Common myeloid progenitor, CD34-positive (primary cell): ENCODE measurements around the gene COL1A2.

ENCODE experiments used
- CTCF ChIA-PET: fragments of 350-600 bp; sonication (Branson Sonifier 250); formaldehyde crosslinking; loops from one replicate; lab custom pipeline; 2021; ENCODE audit warnings: antibody characterized with exemption; lab: Charles Lee
- POLR2A ChIA-PET: fragments of 350-600 bp; sonication (Branson Sonifier 250); formaldehyde crosslinking; loops from one replicate; lab custom pipeline; 2021; ENCODE audit warnings: antibody characterized with exemption; lab: Charles Lee
- DNase-seq, 3 donors: peaks; one replicate each; pipeline versions ENCODE4 v3.0.0 to v3.0.0-alpha.2; 2013
- H3K27ac ChIP-seq, 2 experiments: 1 replicate in 1 of 2; 2 replicates in 1 of 2; pipeline ENCODE4 v1.7.0; 2013; ENCODE audit warnings: inconsistent platforms in 2 of 2, low read length in 2 of 2, mild to moderate bottlenecking in 2 of 2, low read depth in 1 of 2, moderate library complexity in 1 of 2; ENCODE audit not compliant: severe bottlenecking in 2 of 2, insufficient read depth in 1 of 2, poor library complexity in 1 of 2
- H3K27me3 ChIP-seq, 5 experiments: replicated peaks in 2 of 5; 1 replicate in 3 of 5; 2 replicates in 2 of 5; pipeline versions ENCODE4 v1.6.1 to v1.7.0; 2013; ENCODE audit warnings: low read length in 4 of 5, mild to moderate bottlenecking in 2 of 5, moderate library complexity in 2 of 5, inconsistent platforms in 1 of 5; ENCODE audit not compliant: insufficient read depth in 5 of 5, control insufficient read depth in 4 of 5
- H3K36me3 ChIP-seq, 4 experiments: 1 replicate in 2 of 4; 2 replicates in 2 of 4; pipeline versions ENCODE4 v1.6.1 to v1.7.0; 2013; ENCODE audit warnings: low read length in 3 of 4, control low read depth in 1 of 4, mild to moderate bottlenecking in 1 of 4; ENCODE audit not compliant: control insufficient read depth in 4 of 4, insufficient read depth in 4 of 4
- H3K4me1 ChIP-seq, 4 experiments: 1 replicate in 3 of 4; 2 replicates in 1 of 4; pipeline versions ENCODE4 v1.6.1 to v1.7.1; 2013; ENCODE audit warnings: low read length in 3 of 4, mild to moderate bottlenecking in 3 of 4, control low read depth in 1 of 4, inconsistent platforms in 1 of 4, moderate library complexity in 1 of 4; ENCODE audit not compliant: control insufficient read depth in 4 of 4, insufficient read depth in 4 of 4; ENCODE audit errors: control extremely low read depth in 1 of 4
- H3K4me3 ChIP-seq, 7 experiments: 1 replicate in 4 of 7; 2 replicates in 3 of 7; pipeline versions ENCODE4 v1.5.1 to v1.7.0; 2013; ENCODE audit warnings: mild to moderate bottlenecking in 7 of 7, low read length in 6 of 7, moderate library complexity in 6 of 7, inconsistent platforms in 2 of 7, low read depth in 2 of 7, control low read depth in 1 of 7; ENCODE audit not compliant: insufficient read depth in 4 of 7, control insufficient read depth in 1 of 7; ENCODE audit errors: extremely low read depth in 1 of 7
- H3K9me3 ChIP-seq, 5 experiments: 1 replicate in 4 of 5; 2 replicates in 1 of 5; pipeline versions ENCODE4 v1.6.1 to v1.7.1; 2013; ENCODE audit warnings: low read length in 4 of 5, mild to moderate bottlenecking in 2 of 5, inconsistent platforms in 1 of 5, low read depth in 1 of 5, moderate library complexity in 1 of 5; ENCODE audit not compliant: control insufficient read depth in 4 of 5, insufficient read depth in 2 of 5; ENCODE audit errors: control extremely low read depth in 1 of 5
- WGBS: methylation state at CpG from one replicate; pipeline ENCODE4 v1.1.5; 2013; ENCODE audit not compliant: insufficient coverage; 5-methylcytosine and 5-hydroxymethylcytosine counted together

Gene COL1A2

GRCh38 chr7:94466516-94466915 is 71.8 kb downstream of the COL1A2 start:
- POLR2A ChIA-PET = no interaction called here
- Histone ChIP-seq H3K27ac (no peak overlapping the region), H3K27me3 (no peaks in the 10 kb centered on the region), H3K4me3 (no peak overlapping the region), H3K4me1 (no peaks in the 10 kb centered on the region), H3K36me3 (no peaks in the 10 kb centered on the region), H3K9me3 (peaks cover 0 to under 1% (median 0%) of the 10 kb centered on the region in 5 experiments)
- no CpG with 5 or more reads among the region's 1 CpG for WGBS
- CTCF ChIA-PET = interaction anchor here (0.9 to 1.5 kb wide), 2 partner anchors 9 to 12 kb away, joined by 3 read pairs; no protein-coding TSS in a partner anchor
- no peak for DNase-seq

- CTCF ChIA-PET = no interaction called here
Observed at GRCh38 chr7:94471604-94472003, 76.9 kb downstream of the COL1A2 start.

GRCh38 chr7:94472608-94473007 is 77.9 kb downstream of the COL1A2 start:
- ChIA-PET CTCF (no interaction called here), POLR2A (no interaction called here)
- no CpG with 5 or more reads among the region's 1 CpG for WGBS
- H3K4me3 ChIP-seq = no peak overlapping the region
- H3K9me3 ChIP-seq = peaks cover 0 to 4% (median 0%) of the 10 kb centered on the region in 5 experiments
- H3K36me3 ChIP-seq = no peaks in the 10 kb centered on the region
- no peak for DNase-seq
- H3K27ac ChIP-seq = no peak overlapping the region
- H3K4me1 ChIP-seq = no peaks in the 10 kb centered on the region
- H3K27me3 ChIP-seq = peaks cover 0 to 2% (median 0%) of the 10 kb centered on the region in 5 experiments

More at GRCh38 chr7:94471604-94472003, 76.9 kb downstream of the COL1A2 start:
- Histone ChIP-seq H3K27me3 (no peaks in the 10 kb centered on the region), H3K4me3 (no peak overlapping the region), H3K9me3 (peaks cover 0 to 4% (median 0%) of the 10 kb centered on the region in 5 experiments), H3K4me1 (no peaks in the 10 kb centered on the region), H3K36me3 (no peaks in the 10 kb centered on the region), H3K27ac (no peak overlapping the region)
- 100% methylated on average over 1 of the region's 2 CpGs for WGBS
- POLR2A ChIA-PET = no interaction called here
- no peak for DNase-seq

- POLR2A ChIA-PET = no interaction called here
- Histone ChIP-seq H3K27ac (no peak overlapping the region), H3K27me3 (peaks cover 0 to 2% (median 0%) of the 10 kb centered on the region in 5 experiments), H3K9me3 (peaks cover 0 to 4% (median 0%) of the 10 kb centered on the region in 5 experiments), H3K4me3 (no peak overlapping the region), H3K4me1 (no peaks in the 10 kb centered on the region), H3K36me3 (no peaks in the 10 kb centered on the region)
- CTCF ChIA-PET = no interaction called here
- WGBS = 100% methylated on average over 4 of the region's 5 CpGs
- DNase-seq = no peak
Observed at GRCh38 chr7:94476251-94476840, 81.7 kb downstream of the COL1A2 start.

- Histone ChIP-seq H3K27ac (no peak overlapping the region), H3K9me3 (no peaks in the 10 kb centered on the region), H3K4me1 (no peaks in the 10 kb centered on the region), H3K27me3 (peaks cover 0 to 2% (median 0%) of the 10 kb centered on the region in 5 experiments), H3K36me3 (no peaks in the 10 kb centered on the region), H3K4me3 (no peak overlapping the region)
- WGBS = no CpG with 5 or more reads among the region's 1 CpG
- ChIA-PET CTCF (interaction anchor here (1.0 kb wide), 1 partner anchor 11 kb away, joined by 3 read pairs; no protein-coding TSS in a partner anchor), POLR2A (no interaction called here)
- no peak for DNase-seq
Observed at GRCh38 chr7:94477878-94478277, 83.2 kb downstream of the COL1A2 start.

- Histone ChIP-seq H3K4me1 (no peaks in the 10 kb centered on the region), H3K36me3 (no peaks in the 10 kb centered on the region), H3K27ac (no peak overlapping the region), H3K27me3 (peaks cover 0 to 2% (median 0%) of the 10 kb centered on the region in 5 experiments), H3K4me3 (no peak overlapping the region), H3K9me3 (no peaks in the 10 kb centered on the region)
- no peak for DNase-seq
- WGBS = no CpG with 5 or more reads among the region's 3 CpGs
- CTCF ChIA-PET = no interaction called here
- POLR2A ChIA-PET = no interaction called here
Observed at GRCh38 chr7:94478648-94479214, 84.0 kb downstream of the COL1A2 start.
